Adrenal gland (tissue), 12 donors: ENCODE measurements around the gene NRP2. TPM values are rescaled to one million over a fixed set of nuclear protein-coding genes. Genes with fewer than 3 reads are reported as not detected.
A peak's percentile ranks its signal among the peaks of the same experiment; 100 is the strongest.

ENCODE experiments used
- DNase-seq, 7 donors: peaks; one replicate each; pipeline ENCODE4 v3.0.0-alpha.2; 2019 to 2020
- H3K27ac ChIP-seq, 5 donors: fragments of 200-600 bp; sonication (generic) in 4 of 5; 1 replicate in 3 of 5; 2 replicates in 2 of 5; pipeline versions ENCODE4 v1.5.1 to v1.8.0; 2016 to 2020; ENCODE audit warnings: mild to moderate bottlenecking in 1 of 5
- H3K27me3 ChIP-seq: fragments of 200-600 bp; 2 replicates; pipeline ENCODE4 v1.8.0; 2021
- H3K36me3 ChIP-seq, 2 donors: fragments of 200-600 bp; replicated peaks in 1 of 2; 1 replicate in 1 of 2; 2 replicates in 1 of 2; pipeline versions ENCODE4 v1.5.1 to v1.8.0; 2018 to 2022
- H3K4me1 ChIP-seq, 2 donors: fragments of 200-600 bp; replicated peaks in 1 of 2; 1 replicate in 1 of 2; 2 replicates in 1 of 2; pipeline versions ENCODE4 v1.5.1 to v1.8.0; 2018 to 2021
- H3K4me3 ChIP-seq, 4 donors: fragments of 200-600 bp; sonication (generic) in 3 of 4; one replicate each; pipeline ENCODE4 v1.5.1; 2016 to 2018
- H3K9me3 ChIP-seq, 3 donors: fragments of 200-600 bp; sonication (generic) in 1 of 3; replicated peaks in 1 of 3; 1 replicate in 2 of 3; 2 replicates in 1 of 3; pipeline versions ENCODE4 v1.5.1 to v1.8.0; 2016 to 2021
- POLR2A ChIP-seq, 2 donors: fragments of 450-650 bp; IDR thresholded peaks; one replicate each; pipeline ENCODE4 v1.6.1; 2017; ENCODE audit warnings: antibody characterized with exemption in 2 of 2, mild to moderate bottlenecking in 2 of 2, moderate library complexity in 1 of 2
- WGBS, 4 donors: extraction: QIAGEN DNeasy Blood & Tissue Kit in 2 of 4; methylation state at CpG; one replicate each; pipeline versions ENCODE4 v1.1.5 to v1.1.7; 2013 to 2017; 5-methylcytosine and 5-hydroxymethylcytosine counted together
- intact Hi-C, 2 donors: fragments of 100-400 bp; cut with DNase I; formaldehyde crosslinking; loops; one replicate each; pipeline versions ENCODE4 v1.14.1 to v1.15.0; 2022 to 2023
- polyA plus RNA-seq, 3 donors: library from polyadenylated mRNA; stranded (reverse); fragments of 200-250 nt in 2 of 3; fragments of 350-450 nt in 1 of 3; fragmentation: Illumina TruSeq in 1 of 3; extraction: RNeasy Lipid Tissue Mini Kit (QIAGEN cat#74804) in 1 of 3; gene quantifications; one replicate each; pipeline ENCODE4 v1.2.3, GENCODE V29; 2013 to 2014
- total RNA-seq, 9 donors: library from RNA; depleted of rRNA in 4 of 9; stranded (reverse); fragments of >200 nt in 4 of 9; fragments of 120-200 nt in 1 of 9; fragmentation: NEBNext Ultra II Directional in 1 of 9; extraction: Animal tissue kit (Norgen Biotek cat#: 25700) in 1 of 9; gene quantifications; one replicate each; pipeline versions ENCODE4 v1.1.0 to v1.2.4, GENCODE V29; 2013 to 2023
- TF ChIP-seq, protein P1 (sequence below), 6 experiments: fragments of 450-650 bp in 4 of 6; fragments of 200-600 bp in 2 of 6; sonication (generic) in 1 of 6; IDR thresholded peaks; 1 replicate in 5 of 6; 2 replicates in 1 of 6; pipeline versions ENCODE4 v1.5.1 to v1.8.0; 2016 to 2021; ENCODE audit warnings: antibody characterized with exemption in 6 of 6, mild to moderate bottlenecking in 2 of 6, moderate library complexity in 1 of 6
- donor health status: healthy with polysubstance abuse.
- donor health status: Bipolar disorder and iron deficiency.
- donor health status: DM: yes; HTN: yes; CAD: no.
- donor health status: DM: no; HTN: no; CAD: no.
- donor health status: DM: no; HTN: no; CAD: no.
- donor health status: DM: yes; HTN: yes; CAD: no.

The NRP2 gene
- total and polyA plus RNA-seq, 12 donors = 27.6 to 205 (median 93.1) TPM

DNA sequence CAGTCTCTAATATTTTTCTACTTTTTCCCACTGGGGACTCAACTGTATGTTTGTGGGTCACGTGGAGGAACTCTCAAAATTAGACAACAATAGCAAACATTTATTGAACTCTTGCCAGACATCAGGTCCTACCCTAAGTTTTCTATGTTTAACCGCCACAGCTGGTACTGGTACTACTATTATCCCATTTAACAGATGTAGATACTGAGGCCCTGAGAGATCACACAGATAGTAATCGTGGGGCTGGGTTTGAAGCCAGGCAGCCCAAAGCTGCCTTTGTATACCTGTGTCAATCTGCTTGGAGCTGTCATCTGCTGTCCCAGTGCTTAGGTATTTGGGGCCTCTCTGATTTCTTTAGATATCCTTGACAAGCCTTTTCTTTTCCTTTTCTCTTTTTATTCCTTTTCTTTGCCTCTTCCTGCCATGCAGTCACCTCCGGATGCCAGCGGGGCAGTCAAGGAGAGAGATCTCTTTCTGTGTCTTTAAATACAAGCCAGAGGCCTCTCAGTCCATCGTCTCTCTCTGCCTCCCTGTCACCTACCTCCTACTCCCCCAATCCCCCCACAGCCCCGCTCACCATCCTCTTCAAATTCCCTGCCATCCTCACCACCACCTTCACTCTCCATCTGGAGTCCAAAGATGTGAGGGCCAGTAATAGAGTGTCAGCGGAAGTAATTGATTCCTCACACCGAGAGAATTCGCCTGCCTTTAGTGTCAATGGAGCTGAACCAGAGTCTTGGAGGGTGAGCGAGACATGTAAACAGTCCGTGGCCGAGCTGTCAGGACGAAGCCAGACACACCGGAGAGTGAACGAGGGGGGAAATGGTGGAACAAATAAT lies 23.4 kb downstream of the NRP2 start:
- no peaks in the 10 kb centered on the region for H3K36me3 ChIP-seq
- DNase-seq = no peak
- H3K27ac ChIP-seq = peak overlapping the region; percentile 41 to 96 (median 87)
- WGBS, 4 donors = 86 to 88% (median 87%) methylated on average over 16 of the region's 16 CpGs
- H3K9me3 ChIP-seq = no peaks in the 10 kb centered on the region
- H3K4me1 ChIP-seq = peaks cover 56 to 86% of the 10 kb centered on the region in 2 donors
- H3K4me3 ChIP-seq = no peak overlapping the region
- no peaks in the 10 kb centered on the region for H3K27me3 ChIP-seq
- TF ChIP-seq, protein P1, sequence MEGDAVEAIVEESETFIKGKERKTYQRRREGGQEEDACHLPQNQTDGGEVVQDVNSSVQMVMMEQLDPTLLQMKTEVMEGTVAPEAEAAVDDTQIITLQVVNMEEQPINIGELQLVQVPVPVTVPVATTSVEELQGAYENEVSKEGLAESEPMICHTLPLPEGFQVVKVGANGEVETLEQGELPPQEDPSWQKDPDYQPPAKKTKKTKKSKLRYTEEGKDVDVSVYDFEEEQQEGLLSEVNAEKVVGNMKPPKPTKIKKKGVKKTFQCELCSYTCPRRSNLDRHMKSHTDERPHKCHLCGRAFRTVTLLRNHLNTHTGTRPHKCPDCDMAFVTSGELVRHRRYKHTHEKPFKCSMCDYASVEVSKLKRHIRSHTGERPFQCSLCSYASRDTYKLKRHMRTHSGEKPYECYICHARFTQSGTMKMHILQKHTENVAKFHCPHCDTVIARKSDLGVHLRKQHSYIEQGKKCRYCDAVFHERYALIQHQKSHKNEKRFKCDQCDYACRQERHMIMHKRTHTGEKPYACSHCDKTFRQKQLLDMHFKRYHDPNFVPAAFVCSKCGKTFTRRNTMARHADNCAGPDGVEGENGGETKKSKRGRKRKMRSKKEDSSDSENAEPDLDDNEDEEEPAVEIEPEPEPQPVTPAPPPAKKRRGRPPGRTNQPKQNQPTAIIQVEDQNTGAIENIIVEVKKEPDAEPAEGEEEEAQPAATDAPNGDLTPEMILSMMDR (IDR thresholded peaks at IDR 0.05) = no peak
- no peak for TF ChIP-seq POLR2A (IDR thresholded peaks at IDR 0.05)
- intact Hi-C loops = no loop called here

DNA sequence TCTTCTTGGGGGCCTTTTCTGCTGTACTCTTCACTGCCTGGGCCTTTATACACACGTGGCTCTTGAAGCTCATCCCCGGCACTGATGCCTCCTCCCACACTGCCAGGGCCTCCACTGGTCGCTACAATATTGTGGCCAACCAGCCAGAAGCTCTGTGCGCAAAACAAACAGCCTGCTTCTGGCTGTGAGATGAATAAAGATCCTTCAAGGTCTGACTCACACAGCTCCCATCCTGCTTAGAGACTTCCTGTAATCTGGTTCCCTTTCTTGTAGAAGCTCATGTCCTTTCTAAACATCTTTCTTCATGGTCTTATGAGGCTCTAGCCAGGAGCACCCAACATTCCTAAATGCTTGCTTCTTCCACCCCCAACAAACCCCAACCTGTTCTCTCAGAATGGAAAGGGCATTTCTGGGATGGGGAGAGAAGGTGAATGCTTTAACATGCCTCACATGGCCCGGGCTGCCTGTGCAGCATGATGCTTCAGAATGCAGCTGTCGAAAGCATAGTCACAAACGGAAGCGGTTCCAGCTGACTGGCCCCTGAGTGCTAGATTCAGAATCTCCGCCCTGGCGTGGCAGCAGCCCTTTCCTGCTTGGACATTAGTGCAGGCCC lies 24.6 kb downstream of the NRP2 start:
- no peaks in the 10 kb centered on the region for H3K27me3 ChIP-seq
- TF ChIP-seq, protein P1 (IDR thresholded peaks at IDR 0.05) = no peak
- TF ChIP-seq POLR2A (IDR thresholded peaks at IDR 0.05) = peak in 1 of 2 donors; percentile 54
- H3K36me3 ChIP-seq = no peaks in the 10 kb centered on the region
- H3K4me3 ChIP-seq = no peak overlapping the region
- H3K4me1 ChIP-seq = peaks cover 44 to 74% of the 10 kb centered on the region in 2 donors
- peak overlapping the region; percentile 41 to 96 (median 87) for H3K27ac ChIP-seq
- intact Hi-C loops = no loop called here
- H3K9me3 ChIP-seq = no peaks in the 10 kb centered on the region
- peak; percentile 68 to 89 (median 85) for DNase-seq
- 21 to 38% (median 28%) methylated on average over 10 of the region's 10 CpGs for WGBS, 4 donors

DNA sequence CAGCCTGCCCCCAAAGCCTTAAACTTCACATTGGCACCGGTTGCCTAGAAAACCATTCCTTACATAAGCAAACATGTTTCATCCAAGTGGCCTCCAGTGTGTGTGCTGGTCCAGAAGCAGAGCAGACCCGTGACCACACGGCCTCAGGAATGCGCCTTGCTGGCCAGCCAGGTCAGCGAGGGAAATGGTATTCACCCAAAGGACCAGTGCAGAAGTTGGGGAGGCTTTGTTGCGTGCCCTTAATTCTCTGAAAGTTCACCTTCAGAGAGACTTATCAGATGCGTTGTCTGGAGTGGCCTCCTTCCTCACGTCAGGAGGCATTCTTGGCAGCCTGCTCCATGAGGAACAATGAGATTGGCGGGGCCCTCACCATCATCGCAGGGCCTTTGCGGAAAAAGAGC lies 25.9 kb downstream of the NRP2 start:
- Histone ChIP-seq H3K27ac (peak overlapping the region in 4 of 5 donors; percentile 41 to 96 (median 92)), H3K9me3 (no peaks in the 10 kb centered on the region), H3K27me3 (no peaks in the 10 kb centered on the region), H3K4me1 (peaks cover 38 to 74% of the 10 kb centered on the region in 2 donors), H3K4me3 (no peak overlapping the region), H3K36me3 (no peaks in the 10 kb centered on the region)
- 64 to 72% (median 68%) methylated on average over 11 of the region's 11 CpGs for WGBS, 4 donors
- intact Hi-C loops = no loop called here
- TF ChIP-seq POLR2A (IDR thresholded peaks at IDR 0.05) = no peak
- TF ChIP-seq, protein P1 (IDR thresholded peaks at IDR 0.05) = no peak
- DNase-seq = peak in 2 of 7 donors; percentile 50 to 51

DNA sequence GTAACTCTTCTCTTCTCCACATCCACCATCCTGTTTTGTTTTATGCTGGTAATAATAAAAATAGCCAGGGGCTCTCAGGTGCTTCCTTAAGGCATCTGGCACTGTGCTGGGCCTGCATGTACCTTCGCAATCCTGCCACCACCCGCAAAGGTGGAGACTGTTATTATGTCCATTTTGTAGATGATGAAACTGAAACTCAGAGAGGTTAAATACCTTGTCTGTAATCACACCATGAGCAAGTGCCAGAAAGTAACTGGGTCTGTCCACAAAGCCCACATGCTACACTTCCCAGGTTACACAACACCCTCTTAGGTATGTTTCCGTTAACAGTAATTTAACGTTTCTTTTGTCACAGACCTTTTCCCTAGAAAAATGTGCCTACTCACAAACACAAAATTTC lies 27.0 kb downstream of the NRP2 start:
- H3K4me1 ChIP-seq = peaks cover 28 to 74% of the 10 kb centered on the region in 2 donors
- 86 to 92% (median 91%) methylated on average over 4 of the region's 4 CpGs for WGBS, 4 donors
- intact Hi-C loops = no loop called here

More for the DNA sequence above, 27.0 kb downstream of the NRP2 start:
- H3K4me3 ChIP-seq = no peak overlapping the region
- no peak for DNase-seq
- no peaks in the 10 kb centered on the region for H3K27me3 ChIP-seq
- H3K36me3 ChIP-seq = no peaks in the 10 kb centered on the region
- no peaks in the 10 kb centered on the region for H3K9me3 ChIP-seq
- peak overlapping the region in 2 of 5 donors; percentile 87 to 96 for H3K27ac ChIP-seq
- no peak for TF ChIP-seq POLR2A (IDR thresholded peaks at IDR 0.05)
- TF ChIP-seq, protein P1 (IDR thresholded peaks at IDR 0.05) = no peak
